ENCODE results near the gene C4orf50. TPM values are rescaled to one million over a fixed set of nuclear protein-coding genes. Genes with fewer than 3 reads are reported as not detected.

Gene C4orf50
- total RNA-seq, result under 0.01 TPM in 1 of 2 replicates, not detected in the other

GRCh38 chr4:6018331-6018730 is at the start of gene C4orf50:
C4orf50 (minus strand) TSS chr4:6018431.

GRCh38 chr4:5893004-5893580 is 125.1 kb downstream of the C4orf50 start, which contains the start of gene CRMP1:
CRMP1 (minus strand) TSS chr4:5893086; CDS start chr4:5892969, 117 bp downstream.

Other genes starting within 250 kb of the C4orf50 start
- gene CRMP1, start 125.3 kb downstream of the C4orf50 start, total RNA-seq, result not detected in 2 replicates
- gene JAKMIP1, start 182.1 kb upstream of the C4orf50 start, total RNA-seq, result not detected in 2 replicates